Colonic mucosa (tissue), 4 donors: ENCODE results near the gene CCDC122. TPM values are rescaled to one million over a fixed set of nuclear protein-coding genes. Genes with fewer than 3 reads are reported as not detected.
"Not testable (repeated sequence)": the region's sequence is repeated elsewhere in the genome, so short reads cannot be mapped to it uniquely, and the experiment has no call there.

Experiments
- DNase-seq: peaks from one replicate; pipeline ENCODE4 v3.0.0-alpha.2; 2020
- H3K27ac ChIP-seq: fragments of 200-600 bp; one replicate; pipeline ENCODE4 v1.8.0; 2021
- H3K27me3 ChIP-seq: fragments of 200-600 bp; one replicate; pipeline ENCODE4 v1.8.0; 2021
- H3K36me3 ChIP-seq: fragments of 200-600 bp; one replicate; pipeline ENCODE4 v1.8.0; 2021
- H3K4me1 ChIP-seq: fragments of 200-600 bp; one replicate; pipeline ENCODE4 v1.8.0; 2021; ENCODE audit warnings: mild to moderate bottlenecking
- H3K4me3 ChIP-seq: fragments of 200-600 bp; one replicate; pipeline ENCODE4 v1.8.0; 2021
- H3K9ac ChIP-seq, 2 donors: one replicate each; pipeline ENCODE4 v1.7.0; 2013; ENCODE audit warnings: control low read depth in 2 of 2, low read depth in 2 of 2, low read length in 2 of 2
- H3K9me3 ChIP-seq: fragments of 200-600 bp; one replicate; pipeline ENCODE4 v1.8.0; 2021
- CTCF ChIP-seq: fragments of 200-600 bp; IDR thresholded peaks from one replicate; pipeline ENCODE4 v1.8.0; 2022; ENCODE audit warnings: antibody characterized with exemption, mild to moderate bottlenecking
- intact Hi-C: fragments of 100-400 bp; cut with DNase I; formaldehyde crosslinking; loops from one replicate; pipeline ENCODE4 v1.14.1; 2022
- total RNA-seq, 2 donors: library from RNA; stranded (reverse); fragmentation: NEBNext Ultra II Directional in 1 of 2; extraction: Animal tissue kit (Norgen Biotek cat#: 25700) in 1 of 2; gene quantifications; one replicate each; pipeline ENCODE4 v1.2.1, GENCODE V29; 2021
- donor health status: healthy.
- donor health status: DM: no; HTN: no; CAD: no.
- donor health status: DM: no; HTN: no; CAD: no.

The CCDC122 gene
- total RNA-seq, 2 donors from 2014 or later, result 5.4 to 6.9 TPM

DNA sequence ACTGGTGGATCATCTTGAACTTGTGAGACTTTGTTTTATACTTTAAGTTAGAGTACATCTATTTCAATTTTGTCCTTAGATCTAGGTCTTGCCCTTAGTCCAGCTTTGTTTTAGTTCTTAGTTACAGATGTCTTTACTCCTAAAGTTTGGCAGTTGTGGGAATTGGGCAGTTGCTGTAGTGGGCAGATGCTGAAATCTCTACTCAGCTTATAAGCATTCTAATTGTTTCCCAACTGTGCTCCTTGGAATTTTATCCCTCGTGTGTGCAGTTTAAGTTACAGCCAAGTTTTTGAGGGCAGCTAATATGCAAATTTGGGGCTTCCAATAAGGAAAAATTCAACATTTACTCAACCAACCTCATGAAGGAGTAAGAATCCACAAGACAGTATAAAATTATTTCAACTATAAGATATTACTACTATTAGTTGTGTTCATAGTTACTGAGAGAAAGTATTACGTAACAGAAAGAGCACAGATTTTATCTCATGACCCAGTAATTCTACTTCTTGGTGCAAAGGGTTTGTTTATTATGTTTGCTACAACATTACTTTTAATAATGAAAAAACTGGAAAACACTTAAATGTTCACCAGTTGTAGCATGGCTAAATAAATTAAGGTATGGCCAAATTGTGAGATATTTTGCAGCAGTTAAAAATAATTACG, 32.9 kb downstream of the CCDC122 start:
- Histone ChIP-seq H3K4me3 (no peak overlapping the region), H3K9ac (no peak overlapping the region), H3K27me3 (no peaks in the 10 kb centered on the region), H3K4me1 (no peaks in the 10 kb centered on the region), H3K9me3 (no peaks in the 10 kb centered on the region), H3K27ac (no peak overlapping the region), H3K36me3 (no peaks in the 10 kb centered on the region)
- intact Hi-C loops, result no loop called here
- DNase-seq, result no peak
- TF ChIP-seq CTCF, result no peak

GRCh38 chr13:43838909-43839308, 40.6 kb downstream of the CCDC122 start:
- H3K4me1 ChIP-seq, result no peaks in the 10 kb centered on the region
- H3K9ac ChIP-seq, result no peak overlapping the region
- no peaks in the 10 kb centered on the region for H3K27me3 ChIP-seq
- H3K27ac ChIP-seq, result no peak overlapping the region
- H3K4me3 ChIP-seq, result no peak overlapping the region
- H3K9me3 ChIP-seq, result no peaks in the 10 kb centered on the region
- intact Hi-C loops, result no loop called here
- no peak for DNase-seq
- no peaks in the 10 kb centered on the region for H3K36me3 ChIP-seq
- no peak for TF ChIP-seq CTCF

DNA sequence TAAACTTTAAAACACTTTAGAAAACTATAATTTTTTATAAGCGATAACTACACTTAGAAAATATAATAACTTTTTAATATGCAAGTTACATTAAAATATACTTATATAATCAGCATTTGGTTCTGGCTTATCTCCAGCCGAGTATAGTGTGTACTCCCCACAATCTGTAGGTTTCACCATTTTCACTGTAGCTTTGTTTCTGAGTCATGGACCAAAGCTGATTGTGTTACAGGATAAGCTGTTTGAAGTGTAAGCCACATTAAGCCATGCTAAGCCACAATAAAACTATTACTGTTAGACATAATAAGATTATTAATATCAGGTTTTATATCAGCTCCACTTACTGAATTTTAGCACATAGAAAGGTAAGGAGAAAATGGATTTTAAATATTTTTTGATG, 43.8 kb downstream of the CCDC122 start:
- intact Hi-C loops, result no loop called here
- Histone ChIP-seq H3K27me3 (no peaks in the 10 kb centered on the region), H3K9me3 (no peaks in the 10 kb centered on the region), H3K9ac (no peak overlapping the region), H3K36me3 (no peaks in the 10 kb centered on the region), H3K4me1 (no peaks in the 10 kb centered on the region), H3K27ac (no peak overlapping the region), H3K4me3 (no peak overlapping the region)
- no peak for DNase-seq
- no peak for TF ChIP-seq CTCF

DNA sequence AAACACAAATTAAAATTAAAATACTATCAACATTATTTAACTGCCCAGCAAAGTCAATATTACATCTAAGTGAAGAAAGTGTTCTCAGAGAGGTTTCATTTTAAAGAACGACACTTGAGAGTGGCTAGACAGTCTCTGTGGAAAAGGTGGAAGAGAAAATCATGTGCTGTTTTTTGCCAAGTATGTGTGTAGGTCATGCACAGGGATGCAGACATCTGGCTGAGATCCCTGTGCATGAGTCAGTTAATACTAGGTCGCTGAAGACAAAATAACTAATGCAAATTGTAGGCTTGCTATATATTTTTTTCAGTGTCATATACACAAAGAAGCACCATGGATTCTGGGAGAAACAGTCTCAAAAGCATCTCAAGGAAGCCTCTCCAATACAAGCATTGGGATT, 48.5 kb downstream of the CCDC122 start:
- Histone ChIP-seq H3K9ac (no peak overlapping the region), H3K27me3 (no peaks in the 10 kb centered on the region), H3K9me3 (no peaks in the 10 kb centered on the region), H3K4me3 (no peak overlapping the region), H3K4me1 (no peaks in the 10 kb centered on the region), H3K36me3 (no peaks in the 10 kb centered on the region), H3K27ac (no peak overlapping the region)
- intact Hi-C loops, result no loop called here
- TF ChIP-seq CTCF, result no peak
- DNase-seq, result no peak

DNA sequence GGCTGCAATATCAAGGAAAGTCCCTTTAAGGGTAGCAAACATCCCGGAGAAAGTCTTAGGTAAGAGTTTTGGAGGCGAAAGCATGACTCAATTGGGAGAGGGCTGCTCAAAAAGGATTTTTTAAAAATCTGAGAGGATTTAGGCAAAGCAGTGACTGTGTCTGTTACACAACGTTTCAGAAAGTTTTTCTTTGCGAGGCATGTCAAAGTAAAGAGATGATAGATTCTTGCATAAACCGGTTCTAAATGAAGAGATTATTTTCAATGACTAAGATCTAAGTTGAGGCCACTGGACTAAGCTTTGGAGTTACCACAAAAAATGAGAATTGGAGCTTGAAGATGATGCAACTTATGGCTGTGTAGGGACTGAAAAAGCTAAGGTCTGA, 49.1 kb downstream of the CCDC122 start:
- H3K4me1 ChIP-seq, result no peaks in the 10 kb centered on the region
- H3K27ac ChIP-seq, result no peak overlapping the region
- H3K9me3 ChIP-seq, result no peaks in the 10 kb centered on the region
- H3K9ac ChIP-seq, result no peak overlapping the region
- no peak for TF ChIP-seq CTCF
- H3K4me3 ChIP-seq, result no peak overlapping the region
- intact Hi-C loops, result no loop called here
- no peak for DNase-seq
- no peaks in the 10 kb centered on the region for H3K27me3 ChIP-seq
- no peaks in the 10 kb centered on the region for H3K36me3 ChIP-seq

GRCh38 chr13:43824656-43825055, 54.9 kb downstream of the CCDC122 start:
- H3K9me3 ChIP-seq, H3K4me1 ChIP-seq, H3K27ac ChIP-seq, DNase-seq, H3K36me3 ChIP-seq, H3K4me3 ChIP-seq, H3K9ac ChIP-seq, intact Hi-C loops, H3K27me3 ChIP-seq: not testable (repeated sequence)
